Uterine smooth muscle cell (primary cell): ENCODE data around the gene COX7B2. TPM values are rescaled to one million over a fixed set of nuclear protein-coding genes. Genes with fewer than 3 reads are reported as not detected.

Source experiments
- total RNA-seq: library from RNA; depleted of rRNA; stranded (reverse); fragments of >200 nt; gene quantifications from 2 replicates; pipeline ENCODE4 v1.2.3, GENCODE V29; 2014

Gene COX7B2, protein sequence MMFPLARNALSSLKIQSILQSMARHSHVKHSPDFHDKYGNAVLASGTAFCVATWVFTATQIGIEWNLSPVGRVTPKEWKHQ
- not detected in 2 replicates for total RNA-seq

GRCh38 chr4:46909078-46909477 lies at the start of gene COX7B2:
Gene COX7B2 (minus strand): TSS chr4:46909245. CDS start chr4:46735192, 174,053 bp downstream.

Other genes with a start within 250 kb of the COX7B2 start
- not detected in 2 replicates for gene GABRA4, start 84.3 kb upstream of the COX7B2 start, total RNA-seq
- gene GABRB1, start 122.3 kb upstream of the COX7B2 start, total RNA-seq = 0.55 TPM in 1 of 2 replicates, not detected in the other